Hematopoietic multipotent progenitor cell treated with erythropoietin and hydrocortisone succinate and interleukin-3 and kit ligand, for 6 days (in vitro differentiated cells): Measurements from ENCODE around the gene RNF144B.
A peak's percentile ranks its signal among the peaks of the same experiment; 100 is the strongest.

Source experiments
- DNase-seq: peaks from one replicate; pipeline ENCODE4 v3.0.0-alpha.2; 2015

Gene RNF144B

DNA sequence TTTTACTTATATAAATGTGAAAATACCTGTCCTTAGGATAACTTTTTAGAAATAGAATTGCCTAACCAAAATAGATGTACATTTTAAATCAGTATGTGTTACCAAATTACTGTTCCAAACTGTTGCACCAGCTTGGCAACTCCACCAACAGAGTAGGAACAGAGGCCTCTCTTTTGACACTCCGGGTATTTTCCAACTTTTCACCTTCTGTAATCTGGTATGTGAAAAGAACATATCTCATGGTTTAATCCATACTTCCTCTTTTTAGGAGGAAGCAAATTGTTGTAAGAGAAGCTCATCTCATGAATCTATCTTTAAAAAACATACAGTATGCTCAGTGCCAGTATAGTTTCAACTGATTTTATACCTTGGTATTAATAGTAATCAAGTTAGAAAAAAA, 24.9 kb downstream of the RNF144B start:
- DNase-seq = peak; percentile 34

DNA sequence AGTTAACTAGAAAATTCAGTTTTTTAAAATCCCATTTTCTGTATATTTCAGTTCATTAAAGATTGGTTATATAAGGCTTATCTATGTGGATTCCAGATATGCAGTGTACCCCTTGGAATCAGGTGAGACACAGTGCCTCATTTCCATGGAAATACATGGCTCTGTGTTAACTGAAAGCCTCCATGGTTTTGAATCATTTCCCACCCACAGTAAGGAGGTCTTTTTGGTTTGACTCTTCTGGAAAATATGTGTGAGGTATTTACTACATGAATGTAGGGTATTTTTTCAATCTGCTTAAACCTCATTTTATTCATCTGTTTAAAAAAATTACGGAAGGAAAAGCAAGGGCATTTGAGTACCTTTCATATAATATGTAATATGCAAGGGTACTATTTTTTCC, 25.5 kb downstream of the RNF144B start:
- no peak for DNase-seq

GRCh38 chr6:18413381-18413780, 26.2 kb downstream of the RNF144B start:
- no peak for DNase-seq

- no peak for DNase-seq
Observed at GRCh38 chr6:18414116-18414515, 27.0 kb downstream of the RNF144B start.

DNA sequence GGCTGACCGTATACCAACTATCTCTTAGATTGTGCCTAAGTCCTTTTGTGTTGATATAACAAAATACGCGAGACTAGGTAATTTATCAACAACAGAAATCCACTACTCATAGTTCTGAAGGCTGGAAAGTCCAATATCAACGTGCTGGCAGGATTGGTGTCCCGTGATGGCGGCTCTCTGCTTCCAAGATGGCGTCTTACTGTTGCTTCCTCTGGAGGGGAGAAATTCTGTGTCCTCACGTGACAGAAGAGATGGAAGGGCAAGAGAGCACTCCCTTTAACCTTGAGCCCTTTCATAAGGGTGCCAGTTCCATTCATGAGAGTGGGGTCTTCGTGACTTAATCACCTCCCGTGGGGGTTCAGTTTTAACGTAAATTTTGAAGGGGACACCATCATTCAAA, 28.1 kb downstream of the RNF144B start:
- DNase-seq = no peak

DNA sequence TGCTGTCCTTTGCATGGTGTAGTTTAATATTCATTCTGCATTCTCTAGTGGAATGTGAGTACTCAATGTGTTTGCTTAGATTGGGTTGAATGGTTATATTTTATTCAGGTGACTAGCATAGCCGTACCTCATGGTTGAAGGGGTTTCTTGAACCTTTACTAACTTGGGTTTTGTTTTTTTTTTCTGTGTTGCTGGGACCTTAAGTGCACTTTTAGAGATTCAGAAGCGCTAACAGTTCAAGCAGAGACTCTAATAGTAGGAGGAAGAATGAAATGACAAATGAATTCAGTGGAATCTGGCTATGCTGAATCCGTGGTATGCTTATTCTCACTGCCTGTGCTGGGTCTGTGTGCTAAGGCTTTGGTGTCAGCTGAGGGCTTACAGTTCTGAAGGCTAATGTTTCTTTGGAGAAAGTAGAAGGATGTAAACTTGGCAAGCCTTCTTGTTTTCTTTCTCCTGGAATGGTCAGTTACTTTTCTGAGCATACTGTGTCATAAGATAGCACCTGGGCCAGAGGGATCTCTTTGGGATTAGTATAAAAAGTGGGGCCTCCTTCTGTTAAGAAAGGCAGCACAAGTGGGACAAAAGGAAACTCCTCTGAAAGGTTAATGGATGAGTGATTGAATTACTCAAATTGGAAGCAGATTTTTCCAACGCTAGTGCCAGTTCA, 28.7 kb downstream of the RNF144B start:
- no peak for DNase-seq

DNA sequence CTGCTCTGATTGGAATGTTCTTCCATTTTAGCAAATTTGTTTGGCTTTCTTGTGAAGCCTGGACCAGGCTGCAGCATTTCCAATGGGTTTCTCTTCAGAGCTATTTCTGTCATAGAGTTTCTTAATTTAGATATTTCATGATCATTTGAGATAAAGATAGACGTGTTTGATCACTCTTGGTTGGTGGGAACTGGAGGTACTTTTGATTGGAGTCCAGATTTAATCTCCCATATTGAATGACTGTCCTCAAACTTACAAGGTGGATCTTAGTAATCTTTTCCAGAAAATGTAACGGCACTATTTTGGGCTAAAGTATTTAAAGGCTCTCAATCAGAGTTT, 29.2 kb downstream of the RNF144B start:
- DNase-seq = no peak

DNA sequence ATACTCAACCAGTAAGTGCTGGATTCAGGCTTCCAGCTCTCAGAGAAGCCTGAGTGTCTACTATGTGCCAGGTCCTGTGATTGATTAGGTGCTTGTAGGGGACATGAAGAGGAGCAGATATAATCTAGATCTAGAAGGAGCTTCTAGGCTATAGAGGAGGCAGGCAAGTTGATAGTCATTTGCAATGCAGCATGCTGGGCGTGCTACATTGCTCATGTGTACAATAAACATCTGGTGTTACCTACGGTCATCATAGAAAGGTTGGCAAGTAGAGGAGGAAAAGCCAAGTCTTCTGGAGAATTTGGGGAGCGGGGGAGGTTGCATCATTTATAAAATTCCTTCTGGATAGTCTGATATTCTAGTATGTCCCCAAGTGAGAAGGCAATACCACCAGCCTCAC, 33.2 kb downstream of the RNF144B start:
- DNase-seq = no peak

DNA sequence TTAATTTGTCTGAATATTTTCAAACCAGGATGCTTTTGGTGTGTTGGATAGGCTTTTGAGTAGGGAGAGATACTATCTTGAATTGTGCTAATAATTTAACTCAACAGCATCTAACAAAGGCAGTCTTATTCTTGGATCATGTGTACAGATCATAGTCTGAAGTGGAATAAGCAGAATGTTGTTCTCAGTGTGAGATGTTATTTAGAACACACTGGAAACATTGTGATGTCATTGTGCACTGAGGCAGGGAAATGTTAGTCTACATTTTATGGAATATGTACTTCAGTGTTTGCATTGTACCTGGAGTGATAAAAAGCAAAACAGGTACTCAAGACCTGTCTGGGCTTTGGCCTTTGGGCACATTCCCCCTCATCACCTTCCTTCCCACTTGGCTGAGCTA, 35.0 kb downstream of the RNF144B start:
- no peak for DNase-seq

GRCh38 chr6:18423426-18423825, 36.3 kb downstream of the RNF144B start:
- no peak for DNase-seq

DNA sequence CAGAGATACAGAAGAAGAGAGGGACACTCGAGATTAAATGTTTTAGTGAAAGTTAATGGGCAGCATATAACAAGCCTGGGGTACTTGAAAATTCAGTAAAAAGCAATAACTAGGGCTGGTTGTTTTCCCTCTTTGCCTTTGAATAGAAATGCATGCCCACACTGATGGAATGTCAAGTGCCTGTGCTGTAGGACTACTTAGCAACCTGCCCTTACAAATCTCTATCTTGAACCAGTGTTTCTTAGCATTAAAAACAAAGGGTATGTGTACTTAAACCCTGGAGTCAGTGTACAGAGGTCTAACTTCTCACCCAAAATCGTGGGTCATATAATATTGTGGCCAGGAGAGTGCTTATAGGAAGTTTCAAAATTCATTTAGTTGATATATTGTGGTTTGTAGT, 37.1 kb downstream of the RNF144B start:
- DNase-seq = no peak

- DNase-seq = no peak
Observed at GRCh38 chr6:18425218-18425617, 38.1 kb downstream of the RNF144B start.

DNA sequence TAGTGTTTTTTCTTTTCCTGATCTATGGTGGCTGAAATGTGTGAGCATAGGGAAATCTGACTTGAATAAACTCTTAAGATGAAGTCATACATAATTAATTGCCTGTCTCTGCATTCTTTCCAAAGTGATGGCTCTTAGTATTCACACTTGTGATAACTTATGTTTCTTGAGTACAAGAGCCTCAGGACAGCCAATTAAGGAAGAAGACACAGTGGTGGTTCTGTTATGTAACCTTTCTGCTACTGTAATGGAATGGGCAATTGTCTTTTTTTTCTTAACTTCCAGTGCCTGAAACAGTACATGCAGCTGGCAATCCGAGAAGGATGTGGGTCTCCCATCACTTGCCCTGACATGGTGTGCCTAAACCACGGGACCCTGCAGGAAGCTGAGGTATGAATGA, 40.1 kb downstream of the RNF144B start:
- no peak for DNase-seq

- DNase-seq = no peak
Observed at GRCh38 chr6:18429655-18430297, 42.6 kb downstream of the RNF144B start.

DNA sequence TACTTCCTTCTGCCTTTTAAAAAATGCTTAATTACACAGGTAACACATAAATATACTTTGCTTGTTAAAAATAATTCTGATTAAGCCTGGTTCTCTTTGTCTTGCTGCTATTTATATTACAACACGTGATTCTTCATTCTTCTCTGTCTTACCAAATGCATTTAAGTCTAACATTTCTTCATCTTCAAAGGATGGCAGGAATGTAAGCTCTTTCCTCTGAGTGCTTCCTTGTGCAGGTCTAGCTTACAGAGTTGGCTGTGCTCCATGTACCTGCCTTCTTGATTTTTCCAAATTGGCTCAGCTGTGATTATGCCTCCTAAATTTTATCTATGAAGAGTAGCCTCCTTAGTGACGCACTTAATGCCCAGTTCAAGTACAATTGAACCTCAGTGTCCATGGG, 44.4 kb downstream of the RNF144B start:
- DNase-seq = no peak

GRCh38 chr6:18432180-18432579, 45.0 kb downstream of the RNF144B start:
- DNase-seq = no peak

DNA sequence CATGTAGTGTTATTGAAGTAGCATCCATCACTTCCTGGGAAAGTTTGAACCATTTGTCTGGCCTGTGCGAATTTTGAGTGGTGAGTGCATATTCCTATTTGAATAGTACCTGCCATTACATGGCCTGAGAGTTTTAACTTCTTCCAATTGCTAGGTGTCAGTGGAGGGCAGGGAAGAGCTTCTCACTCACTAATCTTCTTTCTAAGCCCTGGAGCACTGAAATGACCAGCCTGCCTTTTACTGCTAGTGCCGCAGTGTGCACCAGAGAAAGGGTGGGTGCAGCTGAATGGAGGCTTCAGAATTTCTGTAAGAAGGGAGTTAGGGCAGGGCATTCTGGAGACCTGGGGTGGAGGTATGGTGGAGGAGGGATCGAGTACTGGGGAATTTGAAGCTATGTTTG, 45.5 kb downstream of the RNF144B start:
- no peak for DNase-seq

DNA sequence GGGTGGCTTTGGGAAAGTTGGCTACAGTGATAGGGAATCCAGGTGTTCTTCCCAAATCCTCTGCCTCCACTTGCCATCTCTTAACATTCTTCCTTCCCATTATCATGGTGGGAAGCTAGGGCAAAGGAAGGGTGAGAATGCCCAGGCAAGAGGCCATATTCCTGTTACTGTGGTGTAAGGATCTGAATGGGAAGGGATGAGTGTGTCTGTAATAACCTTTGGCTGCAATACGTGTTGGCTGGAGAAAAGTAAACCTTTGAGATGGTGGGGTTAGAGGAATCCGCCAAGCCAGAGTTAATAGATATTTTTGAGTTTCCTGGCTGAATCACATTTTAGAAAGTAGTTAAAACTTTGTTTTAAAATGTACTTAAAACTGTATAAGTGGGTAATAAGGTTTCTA, 45.9 kb downstream of the RNF144B start:
- DNase-seq = no peak

- DNase-seq = peak; percentile 47
Observed at GRCh38 chr6:18436341-18436740, 49.2 kb downstream of the RNF144B start.

- peak; percentile 16 for DNase-seq
Observed at GRCh38 chr6:18439581-18439980, 52.4 kb downstream of the RNF144B start.

GRCh38 chr6:18441251-18441979, 54.3 kb downstream of the RNF144B start:
- DNase-seq = no peak

DNA sequence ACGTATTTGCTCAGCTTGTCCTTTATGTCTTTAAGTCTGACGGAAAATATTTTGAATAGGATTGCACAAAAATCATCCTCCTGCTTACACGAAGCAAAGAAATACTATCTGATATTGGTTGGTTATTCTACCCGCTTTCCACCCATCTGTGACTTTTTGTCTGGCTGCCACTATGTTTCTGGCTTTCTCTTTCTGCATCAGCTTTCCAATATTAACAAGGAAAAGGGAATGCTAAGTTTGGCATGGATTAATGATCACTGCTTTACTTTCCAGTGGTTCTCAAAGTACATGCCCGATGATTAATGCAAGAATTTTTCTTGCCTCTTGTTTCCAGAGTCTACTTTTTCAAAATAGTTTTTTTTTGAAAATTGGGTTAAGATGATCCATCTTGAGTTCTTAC, 57.0 kb downstream of the RNF144B start:
- no peak for DNase-seq

- no peak for DNase-seq
Observed at GRCh38 chr6:18445228-18445627, 58.1 kb downstream of the RNF144B start.

DNA sequence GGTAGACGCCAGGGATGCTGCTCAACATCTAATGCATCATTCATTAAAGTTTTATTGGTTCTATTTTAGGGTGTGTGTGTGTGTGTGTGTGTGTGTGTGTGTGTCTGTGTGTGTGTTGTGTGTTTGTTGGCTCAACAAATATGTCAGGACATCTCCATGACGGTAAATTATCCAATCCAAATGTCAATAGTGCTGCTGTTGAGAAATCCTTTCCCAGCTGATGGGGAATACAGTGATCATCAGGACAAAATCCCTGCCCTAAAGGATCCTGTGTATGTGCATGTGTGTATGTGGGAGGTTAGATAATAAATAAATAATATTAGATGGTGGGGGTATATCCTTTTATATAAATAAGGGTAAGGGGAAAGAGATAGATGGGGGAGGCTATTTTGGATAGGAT, 59.6 kb downstream of the RNF144B start:
- DNase-seq = no peak

- DNase-seq = no peak
Observed at GRCh38 chr6:18447552-18447951, 60.4 kb downstream of the RNF144B start.
